Kidney (tissue), 14 donors: ENCODE measurements around the gene MEN1. TPM values are rescaled to one million over a fixed set of nuclear protein-coding genes. Genes with fewer than 3 reads are reported as not detected.

Experiments
- DNase-seq, 5 donors: peaks; one replicate each; pipeline ENCODE4 v3.0.0-alpha.2; 2013 to 2020
- FAIRE-seq: peaks from 2 replicates; lab custom pipeline; 2012; peaks lifted over from hg19 to GRCh38; lab: Jason Lieb, UNC
- H3K27ac ChIP-seq, 2 donors: one replicate each; pipeline ENCODE4 v1.7.0; 2013; ENCODE audit warnings: low read depth in 2 of 2, low read length in 2 of 2, inconsistent platforms in 1 of 2
- H3K27me3 ChIP-seq: one replicate; pipeline ENCODE4 v1.7.1; 2013; ENCODE audit warnings: low read length, inconsistent platforms; ENCODE audit not compliant: control insufficient read depth, insufficient read depth
- H3K36me3 ChIP-seq, 3 donors: one replicate each; pipeline versions ENCODE4 v1.7.0 to v1.7.1; 2013; ENCODE audit warnings: low read length in 3 of 3, control low read depth in 1 of 3, inconsistent platforms in 1 of 3; ENCODE audit not compliant: insufficient read depth in 3 of 3, control insufficient read depth in 2 of 3
- H3K4me1 ChIP-seq, 3 donors: one replicate each; pipeline versions ENCODE4 v1.7.0 to v1.7.1; 2013; ENCODE audit warnings: low read length in 3 of 3, inconsistent platforms in 1 of 3, low read depth in 1 of 3; ENCODE audit not compliant: control insufficient read depth in 2 of 3, insufficient read depth in 2 of 3
- H3K4me3 ChIP-seq, 3 donors: one replicate each; pipeline versions ENCODE4 v1.7.0 to v1.8.1; 2013; ENCODE audit warnings: low read length in 3 of 3, control low read depth in 1 of 3, inconsistent platforms in 1 of 3
- H3K9ac ChIP-seq, 3 donors: one replicate each; pipeline versions ENCODE4 v1.7.0 to v1.7.1; 2013; ENCODE audit warnings: low read length in 3 of 3, control low read depth in 1 of 3, inconsistent platforms in 1 of 3
- H3K9me3 ChIP-seq, 3 donors: one replicate each; pipeline versions ENCODE4 v1.7.0 to v1.7.1; 2013; ENCODE audit warnings: low read length in 3 of 3, control low read depth in 1 of 3, inconsistent platforms in 1 of 3; ENCODE audit not compliant: control insufficient read depth in 2 of 3, insufficient read depth in 1 of 3
- intact Hi-C: fragments of 100-400 bp; cut with DNase I; formaldehyde crosslinking; loops from one replicate; pipeline ENCODE4 v1.11.1; 2022
- polyA plus RNA-seq: library from polyadenylated mRNA; stranded (reverse); fragments of 350-450 nt; fragmentation: Illumina TruSeq; extraction: RNeasy Lipid Tissue Mini Kit (QIAGEN cat#74804); gene quantifications from one replicate; pipeline ENCODE4 v1.2.3, GENCODE V29; 2014; ENCODE audit warnings: low read depth, low replicate concordance; ENCODE audit not compliant: insufficient read depth
- total RNA-seq: library from RNA; stranded (reverse); fragmentation: NEBNext Ultra II Directional; extraction: Animal tissue kit (Norgen Biotek cat#: 25700); gene quantifications from one replicate; pipeline ENCODE4 v1.2.1, GENCODE V29; 2021
- TF ChIP-seq, protein P1 (sequence below): IDR thresholded peaks from 3 replicates; pipeline ENCODE4 v1.5.1; 2012; ENCODE audit warnings: mild to moderate bottlenecking, moderate library complexity, borderline replicate concordance; ENCODE audit not compliant: insufficient read depth; ENCODE audit errors: extremely low read depth
- donor health status: control.
- donor health status: control.
- donor health status: control.
- donor health status: control.
- donor health status: control.
- donor health status: DM: yes; HTN: yes; CAD: no.
- donor health status: Normal renal cell carcinoma (clear cell type).

Gene MEN1
- total and polyA plus RNA-seq, 2 donors from 2014 or later: 20.9 to 24.0 TPM

DNA sequence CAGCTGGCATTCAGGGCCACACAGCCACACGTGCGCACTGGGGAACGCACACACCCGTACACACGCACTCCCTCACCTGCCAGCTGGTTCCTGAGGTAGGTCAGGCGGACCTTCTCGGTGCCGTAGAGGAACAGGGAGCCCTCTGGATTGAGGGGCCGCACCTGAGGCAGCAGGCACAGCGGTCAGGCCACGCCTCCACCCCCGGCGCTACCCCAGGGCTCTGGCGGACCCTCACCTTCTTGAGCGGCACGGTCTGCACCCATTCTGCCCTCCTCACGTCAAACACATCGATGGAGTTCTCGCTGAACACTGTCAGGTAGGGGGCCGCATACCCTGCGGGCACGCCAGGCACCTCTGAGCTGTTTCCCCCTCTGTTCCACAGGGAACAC, 17.1 kb upstream of the MEN1 start:
- H3K4me1 ChIP-seq: no peaks in the 10 kb centered on the region
- H3K9ac ChIP-seq: no peak overlapping the region
- intact Hi-C loops: no loop called here
- FAIRE-seq: no peak
- H3K36me3 ChIP-seq: peaks cover 0 to 3% (median 0%) of the 10 kb centered on the region in 3 donors
- no peak overlapping the region for H3K4me3 ChIP-seq
- no peaks in the 10 kb centered on the region for H3K9me3 ChIP-seq
- TF ChIP-seq, protein P1, sequence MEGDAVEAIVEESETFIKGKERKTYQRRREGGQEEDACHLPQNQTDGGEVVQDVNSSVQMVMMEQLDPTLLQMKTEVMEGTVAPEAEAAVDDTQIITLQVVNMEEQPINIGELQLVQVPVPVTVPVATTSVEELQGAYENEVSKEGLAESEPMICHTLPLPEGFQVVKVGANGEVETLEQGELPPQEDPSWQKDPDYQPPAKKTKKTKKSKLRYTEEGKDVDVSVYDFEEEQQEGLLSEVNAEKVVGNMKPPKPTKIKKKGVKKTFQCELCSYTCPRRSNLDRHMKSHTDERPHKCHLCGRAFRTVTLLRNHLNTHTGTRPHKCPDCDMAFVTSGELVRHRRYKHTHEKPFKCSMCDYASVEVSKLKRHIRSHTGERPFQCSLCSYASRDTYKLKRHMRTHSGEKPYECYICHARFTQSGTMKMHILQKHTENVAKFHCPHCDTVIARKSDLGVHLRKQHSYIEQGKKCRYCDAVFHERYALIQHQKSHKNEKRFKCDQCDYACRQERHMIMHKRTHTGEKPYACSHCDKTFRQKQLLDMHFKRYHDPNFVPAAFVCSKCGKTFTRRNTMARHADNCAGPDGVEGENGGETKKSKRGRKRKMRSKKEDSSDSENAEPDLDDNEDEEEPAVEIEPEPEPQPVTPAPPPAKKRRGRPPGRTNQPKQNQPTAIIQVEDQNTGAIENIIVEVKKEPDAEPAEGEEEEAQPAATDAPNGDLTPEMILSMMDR: no peak
- no peak overlapping the region for H3K27ac ChIP-seq
- no peaks in the 10 kb centered on the region for H3K27me3 ChIP-seq
- peak in 1 of 5 donors; percentile 72 for DNase-seq

DNA sequence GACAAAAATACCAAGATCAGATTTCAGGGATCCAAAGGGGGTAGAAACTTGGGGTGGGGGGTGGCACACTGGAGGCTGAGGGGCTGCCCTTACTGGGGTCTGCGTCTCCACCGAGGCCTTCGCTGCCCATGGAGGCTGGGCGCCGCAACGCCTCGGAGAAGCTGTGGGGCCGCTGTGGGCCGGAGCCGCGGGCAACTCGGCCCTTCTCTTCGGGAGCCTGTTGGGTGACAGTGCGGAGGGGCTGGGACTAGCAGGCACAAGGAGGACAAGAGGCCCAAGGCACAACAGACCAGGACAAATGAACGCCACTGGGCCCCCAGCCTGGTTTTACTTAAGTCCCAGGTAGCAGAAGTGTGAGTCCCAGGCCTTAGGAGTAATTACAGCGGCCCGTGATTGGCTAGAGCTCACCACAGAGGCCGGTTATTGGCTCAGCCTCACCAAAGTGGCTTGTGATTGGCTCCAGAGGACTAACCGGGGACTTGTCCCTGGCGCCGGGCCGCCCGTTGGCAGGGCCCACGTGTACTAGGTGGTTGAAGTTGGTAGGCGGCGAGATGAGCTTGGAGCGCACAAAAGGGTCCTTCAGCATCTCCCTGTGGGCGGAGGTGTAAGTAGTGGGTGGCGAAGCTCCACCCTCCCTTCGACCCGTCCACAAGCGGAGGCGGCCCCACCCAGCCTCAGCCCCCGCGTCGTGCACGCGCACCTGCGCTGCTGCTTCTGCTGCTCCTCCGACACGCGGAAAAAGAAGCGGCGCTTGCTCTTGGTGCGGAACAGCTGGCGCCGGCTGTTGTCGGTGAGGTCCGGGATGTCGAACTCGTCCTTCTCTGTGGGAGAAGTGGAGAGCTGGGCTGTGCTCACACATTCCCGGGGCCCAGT, 16.5 kb upstream of the MEN1 start:
- Histone ChIP-seq H3K27me3 (no peaks in the 10 kb centered on the region), H3K4me1 (no peaks in the 10 kb centered on the region), H3K9ac (no peak overlapping the region), H3K36me3 (peaks cover 0 to 3% (median 0%) of the 10 kb centered on the region in 3 donors), H3K27ac (no peak overlapping the region), H3K4me3 (no peak overlapping the region), H3K9me3 (no peaks in the 10 kb centered on the region)
- DNase-seq (peak in 1 of 5 donors; percentile 76), FAIRE-seq (no peak)
- TF ChIP-seq, protein P1: no peak
- intact Hi-C loops: no loop called here

DNA sequence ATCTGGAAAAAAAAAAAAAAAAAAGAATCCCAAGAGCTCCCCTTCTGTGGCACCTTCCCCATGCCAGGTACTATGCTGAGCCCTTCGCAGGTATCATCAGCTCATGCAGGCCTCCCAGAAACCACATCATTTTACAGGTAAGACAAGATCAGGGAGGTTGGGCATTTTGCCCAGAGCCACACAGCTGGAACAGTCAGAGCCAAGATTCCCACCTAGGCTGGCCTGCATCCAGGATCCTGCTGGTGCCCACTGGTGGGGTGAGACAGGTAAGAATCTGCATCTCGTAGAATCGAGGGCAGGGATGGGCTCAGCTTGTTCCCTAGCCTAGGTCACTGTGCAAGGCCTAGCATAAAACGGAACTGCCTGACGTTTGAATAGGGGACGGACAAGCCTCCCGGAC, 15.7 kb upstream of the MEN1 start:
- DNase-seq: no peak
- Histone ChIP-seq H3K27me3 (no peaks in the 10 kb centered on the region), H3K27ac (no peak overlapping the region), H3K4me3 (no peak overlapping the region), H3K4me1 (no peaks in the 10 kb centered on the region), H3K36me3 (peaks cover 0 to 3% (median 0%) of the 10 kb centered on the region in 3 donors), H3K9me3 (no peaks in the 10 kb centered on the region), H3K9ac (no peak overlapping the region)
- intact Hi-C loops: no loop called here
- TF ChIP-seq, protein P1: no peak
- FAIRE-seq: no peak
